WTC11 (cell line): ENCODE data around the gene CGGBP1. TPM values are rescaled to one million over a fixed set of nuclear protein-coding genes. Genes with fewer than 3 reads are reported as not detected.
A peak's percentile ranks its signal among the peaks of the same experiment; 100 is the strongest.

ENCODE experiments used
- ATAC-seq: fragments of 200-7000 bp; cut with Tn5 transposase; 2 replicates; pipeline ENCODE4 v1.10.0; 2021; ENCODE audit warnings: mild to moderate bottlenecking, moderate library complexity
- CTCF ChIA-PET: fragments of 300-600 bp; sonication (Branson Sonifier 250); formaldehyde crosslinking; loops from one replicate; lab custom pipeline; 2021; ENCODE audit warnings: antibody characterized with exemption; lab: Charles Lee
- POLR2A ChIA-PET: fragments of 350-600 bp; sonication (Branson Sonifier 250); formaldehyde crosslinking; loops from one replicate; lab custom pipeline; 2021; ENCODE audit warnings: antibody characterized with exemption; lab: Charles Lee
- DNase-seq: peaks from one replicate; pipeline ENCODE4 v3.0.0; 2021; ENCODE audit warnings: low spot score
- H3K27ac Mint-ChIP-seq: 2 replicates; pipeline ENCODE4 v1.8.0; 2021; ENCODE audit warnings: mixed read lengths
- H3K27me3 Mint-ChIP-seq: 2 replicates; pipeline ENCODE4 v1.8.0; 2021; ENCODE audit warnings: low read depth, mild to moderate bottlenecking, moderate library complexity, mixed read lengths
- H3K36me3 Mint-ChIP-seq: 2 replicates; pipeline ENCODE4 v1.8.0; 2021; ENCODE audit warnings: mixed read lengths
- H3K4me1 Mint-ChIP-seq: 2 replicates; pipeline ENCODE4 v1.8.0; 2022; ENCODE audit warnings: mixed read lengths
- H3K4me3 Mint-ChIP-seq: 2 replicates; pipeline ENCODE4 v1.8.0; 2021; ENCODE audit warnings: mild to moderate bottlenecking, moderate library complexity, mixed read lengths
- H3K9me3 Mint-ChIP-seq: 2 replicates; pipeline ENCODE4 v1.8.0; 2021; ENCODE audit warnings: mixed read lengths
- ATF3 ChIP-seq: sonication (generic); formaldehyde crosslinking; conservative IDR thresholded peaks from 2 replicates; pipeline ENCODE4 v1.8.1; 2022; ENCODE audit warnings: mild to moderate bottlenecking, missing genetic modification reagents
- ATF6 ChIP-seq: sonication (generic); formaldehyde crosslinking; IDR thresholded peaks from 2 replicates; pipeline ENCODE4 v1.8.1; 2023; ENCODE audit warnings: mild to moderate bottlenecking, missing genetic modification reagents
- FOXK1 ChIP-seq: sonication (generic); formaldehyde crosslinking; IDR thresholded peaks from 2 replicates; pipeline ENCODE4 v1.8.0; 2022; ENCODE audit warnings: mild to moderate bottlenecking, moderate library complexity, missing genetic modification reagents
- JAZF1 ChIP-seq: fragments of 250-450 bp; sonication (Bioruptor Pico); IDR thresholded peaks from 2 replicates; pipeline ENCODE4 v1.9.0; 2021; ENCODE audit warnings: moderate library complexity, mild to moderate bottlenecking, inconsistent platforms
- NR1H2 ChIP-seq: sonication (generic); formaldehyde crosslinking; IDR thresholded peaks from 2 replicates; pipeline ENCODE4 v1.9.0; 2021; ENCODE audit warnings: mild to moderate bottlenecking, moderate library complexity, missing genetic modification reagents
- RORB ChIP-seq: fragments of 250-450 bp; sonication (Bioruptor Pico); IDR thresholded peaks from 2 replicates; pipeline ENCODE4 v1.9.0; 2021; ENCODE audit warnings: mild to moderate bottlenecking
- SMAD4 ChIP-seq: sonication (generic); formaldehyde crosslinking; IDR thresholded peaks from 2 replicates; pipeline ENCODE4 v1.8.0; 2022; ENCODE audit warnings: mild to moderate bottlenecking, missing genetic modification reagents
- SOX15 ChIP-seq: fragments of 250-450 bp; sonication (Bioruptor Pico); IDR thresholded peaks from 2 replicates; pipeline ENCODE4 v1.9.0; 2021; ENCODE audit warnings: mild to moderate bottlenecking
- ZBTB21 ChIP-seq: sonication (generic); formaldehyde crosslinking; IDR thresholded peaks from 2 replicates; pipeline ENCODE4 v1.8.1; 2023; ENCODE audit warnings: mild to moderate bottlenecking, missing genetic modification reagents, borderline replicate concordance
- ZNF121 ChIP-seq: sonication (generic); formaldehyde crosslinking; IDR thresholded peaks from 2 replicates; pipeline ENCODE4 v1.8.0; 2023; ENCODE audit warnings: missing genetic modification reagents
- total RNA-seq: library from RNA; stranded (reverse); gene quantifications from 3 replicates; pipeline ENCODE4 v1.2.3, GENCODE V29; 2021
- TF ChIP-seq, protein P1 (sequence below): sonication (generic); formaldehyde crosslinking; IDR thresholded peaks from 2 replicates; pipeline ENCODE4 v1.8.0; 2023; ENCODE audit warnings: missing genetic modification reagents
- TF ChIP-seq, protein P2 (sequence below): fragments of 250-450 bp; sonication (Bioruptor Pico); IDR thresholded peaks from 2 replicates; pipeline ENCODE4 v1.9.0; 2021; ENCODE audit warnings: mild to moderate bottlenecking
- TF ChIP-seq, protein P3 (sequence below): sonication (generic); formaldehyde crosslinking; IDR thresholded peaks from 2 replicates; pipeline ENCODE4 v1.8.0; 2023; ENCODE audit warnings: mild to moderate bottlenecking, missing genetic modification reagents
- TF ChIP-seq, protein P4 (sequence below): sonication (generic); formaldehyde crosslinking; IDR thresholded peaks from 2 replicates; pipeline ENCODE4 v1.8.1; 2022; ENCODE audit warnings: low read depth, mild to moderate bottlenecking, moderate library complexity, missing genetic modification reagents, borderline replicate concordance
- TF ChIP-seq, protein P5 (sequence below): sonication (generic); formaldehyde crosslinking; IDR thresholded peaks from 2 replicates; pipeline ENCODE4 v1.8.0; 2022; ENCODE audit warnings: mild to moderate bottlenecking, missing genetic modification reagents
- TF ChIP-seq, protein P6 (sequence below): sonication (generic); formaldehyde crosslinking; IDR thresholded peaks from 2 replicates; pipeline ENCODE4 v1.8.1; 2022; ENCODE audit warnings: low read depth, missing genetic modification reagents, borderline replicate concordance
- TF ChIP-seq, protein P7 (sequence below): sonication (generic); formaldehyde crosslinking; conservative IDR thresholded peaks from 2 replicates; pipeline ENCODE4 v1.8.1; 2023; ENCODE audit warnings: mild to moderate bottlenecking, low read depth, missing genetic modification reagents, moderate library complexity

Gene CGGBP1
- total RNA-seq, 1 experiment from 2014 or later: 57.6 TPM

GRCh38 chr3:88084097-88084501 is 25.3 kb upstream of the CGGBP1 start:
- Mint-ChIP-seq H3K4me1 (peaks cover 18% of the 10 kb centered on the region), H3K36me3 (peaks cover 20% of the 10 kb centered on the region), H3K27ac (peak overlapping the region; percentile 6), H3K9me3 (peaks cover 17% of the 10 kb centered on the region), H3K4me3 (no peak overlapping the region), H3K27me3 (no peaks in the 10 kb centered on the region)
- ChIA-PET CTCF (interaction anchor here (1.2 kb wide), 1 partner anchor 29 kb away, joined by 3 read pairs; no protein-coding TSS in a partner anchor), POLR2A (no interaction called here)
- no peak for ATAC-seq
- TF ChIP-seq SMAD4 (CRISPR knock-in tag) (no peak), ATF6 (CRISPR knock-in tag) (no peak), JAZF1 (no peak), FOXK1 (no peak), ZNF121 (CRISPR knock-in tag) (no peak)
- TF ChIP-seq, protein P1, sequence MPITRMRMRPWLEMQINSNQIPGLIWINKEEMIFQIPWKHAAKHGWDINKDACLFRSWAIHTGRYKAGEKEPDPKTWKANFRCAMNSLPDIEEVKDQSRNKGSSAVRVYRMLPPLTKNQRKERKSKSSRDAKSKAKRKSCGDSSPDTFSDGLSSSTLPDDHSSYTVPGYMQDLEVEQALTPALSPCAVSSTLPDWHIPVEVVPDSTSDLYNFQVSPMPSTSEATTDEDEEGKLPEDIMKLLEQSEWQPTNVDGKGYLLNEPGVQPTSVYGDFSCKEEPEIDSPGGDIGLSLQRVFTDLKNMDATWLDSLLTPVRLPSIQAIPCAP (CRISPR knock-in tag): no peak
- TF ChIP-seq, protein P2, sequence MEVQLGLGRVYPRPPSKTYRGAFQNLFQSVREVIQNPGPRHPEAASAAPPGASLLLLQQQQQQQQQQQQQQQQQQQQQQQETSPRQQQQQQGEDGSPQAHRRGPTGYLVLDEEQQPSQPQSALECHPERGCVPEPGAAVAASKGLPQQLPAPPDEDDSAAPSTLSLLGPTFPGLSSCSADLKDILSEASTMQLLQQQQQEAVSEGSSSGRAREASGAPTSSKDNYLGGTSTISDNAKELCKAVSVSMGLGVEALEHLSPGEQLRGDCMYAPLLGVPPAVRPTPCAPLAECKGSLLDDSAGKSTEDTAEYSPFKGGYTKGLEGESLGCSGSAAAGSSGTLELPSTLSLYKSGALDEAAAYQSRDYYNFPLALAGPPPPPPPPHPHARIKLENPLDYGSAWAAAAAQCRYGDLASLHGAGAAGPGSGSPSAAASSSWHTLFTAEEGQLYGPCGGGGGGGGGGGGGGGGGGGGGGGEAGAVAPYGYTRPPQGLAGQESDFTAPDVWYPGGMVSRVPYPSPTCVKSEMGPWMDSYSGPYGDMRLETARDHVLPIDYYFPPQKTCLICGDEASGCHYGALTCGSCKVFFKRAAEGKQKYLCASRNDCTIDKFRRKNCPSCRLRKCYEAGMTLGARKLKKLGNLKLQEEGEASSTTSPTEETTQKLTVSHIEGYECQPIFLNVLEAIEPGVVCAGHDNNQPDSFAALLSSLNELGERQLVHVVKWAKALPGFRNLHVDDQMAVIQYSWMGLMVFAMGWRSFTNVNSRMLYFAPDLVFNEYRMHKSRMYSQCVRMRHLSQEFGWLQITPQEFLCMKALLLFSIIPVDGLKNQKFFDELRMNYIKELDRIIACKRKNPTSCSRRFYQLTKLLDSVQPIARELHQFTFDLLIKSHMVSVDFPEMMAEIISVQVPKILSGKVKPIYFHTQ (CRISPR knock-in tag): no peak
- TF ChIP-seq, protein P3, sequence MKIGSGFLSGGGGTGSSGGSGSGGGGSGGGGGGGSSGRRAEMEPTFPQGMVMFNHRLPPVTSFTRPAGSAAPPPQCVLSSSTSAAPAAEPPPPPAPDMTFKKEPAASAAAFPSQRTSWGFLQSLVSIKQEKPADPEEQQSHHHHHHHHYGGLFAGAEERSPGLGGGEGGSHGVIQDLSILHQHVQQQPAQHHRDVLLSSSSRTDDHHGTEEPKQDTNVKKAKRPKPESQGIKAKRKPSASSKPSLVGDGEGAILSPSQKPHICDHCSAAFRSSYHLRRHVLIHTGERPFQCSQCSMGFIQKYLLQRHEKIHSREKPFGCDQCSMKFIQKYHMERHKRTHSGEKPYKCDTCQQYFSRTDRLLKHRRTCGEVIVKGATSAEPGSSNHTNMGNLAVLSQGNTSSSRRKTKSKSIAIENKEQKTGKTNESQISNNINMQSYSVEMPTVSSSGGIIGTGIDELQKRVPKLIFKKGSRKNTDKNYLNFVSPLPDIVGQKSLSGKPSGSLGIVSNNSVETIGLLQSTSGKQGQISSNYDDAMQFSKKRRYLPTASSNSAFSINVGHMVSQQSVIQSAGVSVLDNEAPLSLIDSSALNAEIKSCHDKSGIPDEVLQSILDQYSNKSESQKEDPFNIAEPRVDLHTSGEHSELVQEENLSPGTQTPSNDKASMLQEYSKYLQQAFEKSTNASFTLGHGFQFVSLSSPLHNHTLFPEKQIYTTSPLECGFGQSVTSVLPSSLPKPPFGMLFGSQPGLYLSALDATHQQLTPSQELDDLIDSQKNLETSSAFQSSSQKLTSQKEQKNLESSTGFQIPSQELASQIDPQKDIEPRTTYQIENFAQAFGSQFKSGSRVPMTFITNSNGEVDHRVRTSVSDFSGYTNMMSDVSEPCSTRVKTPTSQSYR (CRISPR knock-in tag): no peak
- TF ChIP-seq, protein P4, sequence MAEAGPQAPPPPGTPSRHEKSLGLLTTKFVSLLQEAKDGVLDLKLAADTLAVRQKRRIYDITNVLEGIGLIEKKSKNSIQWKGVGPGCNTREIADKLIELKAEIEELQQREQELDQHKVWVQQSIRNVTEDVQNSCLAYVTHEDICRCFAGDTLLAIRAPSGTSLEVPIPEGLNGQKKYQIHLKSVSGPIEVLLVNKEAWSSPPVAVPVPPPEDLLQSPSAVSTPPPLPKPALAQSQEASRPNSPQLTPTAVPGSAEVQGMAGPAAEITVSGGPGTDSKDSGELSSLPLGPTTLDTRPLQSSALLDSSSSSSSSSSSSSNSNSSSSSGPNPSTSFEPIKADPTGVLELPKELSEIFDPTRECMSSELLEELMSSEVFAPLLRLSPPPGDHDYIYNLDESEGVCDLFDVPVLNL (CRISPR knock-in tag): no peak
- DNase-seq: no peak

GRCh38 chr3:88082854-88083253 is 24.0 kb upstream of the CGGBP1 start:
- ATAC-seq: no peak
- TF ChIP-seq NR1H2 (CRISPR knock-in tag): no peak
- TF ChIP-seq, protein P5, sequence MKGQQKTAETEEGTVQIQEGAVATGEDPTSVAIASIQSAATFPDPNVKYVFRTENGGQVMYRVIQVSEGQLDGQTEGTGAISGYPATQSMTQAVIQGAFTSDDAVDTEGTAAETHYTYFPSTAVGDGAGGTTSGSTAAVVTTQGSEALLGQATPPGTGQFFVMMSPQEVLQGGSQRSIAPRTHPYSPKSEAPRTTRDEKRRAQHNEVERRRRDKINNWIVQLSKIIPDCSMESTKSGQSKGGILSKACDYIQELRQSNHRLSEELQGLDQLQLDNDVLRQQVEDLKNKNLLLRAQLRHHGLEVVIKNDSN (CRISPR knock-in tag): no peak
- DNase-seq: no peak
- CTCF ChIA-PET: no interaction called here
- Mint-ChIP-seq H3K4me3 (no peak overlapping the region), H3K9me3 (peaks cover 17% of the 10 kb centered on the region), H3K4me1 (peaks cover 18% of the 10 kb centered on the region), H3K27ac (no peak overlapping the region), H3K27me3 (no peaks in the 10 kb centered on the region), H3K36me3 (peaks cover 18% of the 10 kb centered on the region)
- POLR2A ChIA-PET: no interaction called here

GRCh38 chr3:88078932-88079331 is 20.1 kb upstream of the CGGBP1 start:
- H3K4me1 Mint-ChIP-seq: peaks cover 13% of the 10 kb centered on the region
- peaks cover 11% of the 10 kb centered on the region for H3K36me3 Mint-ChIP-seq
- CTCF ChIA-PET: no interaction called here
- H3K9me3 Mint-ChIP-seq: peaks cover 17% of the 10 kb centered on the region
- POLR2A ChIA-PET: no interaction called here
- DNase-seq (no peak), ATAC-seq (no peak)
- no peaks in the 10 kb centered on the region for H3K27me3 Mint-ChIP-seq
- no peak overlapping the region for H3K27ac Mint-ChIP-seq
- H3K4me3 Mint-ChIP-seq: no peak overlapping the region
- no peak for TF ChIP-seq SOX15 (CRISPR knock-in tag)
- TF ChIP-seq, protein P6, sequence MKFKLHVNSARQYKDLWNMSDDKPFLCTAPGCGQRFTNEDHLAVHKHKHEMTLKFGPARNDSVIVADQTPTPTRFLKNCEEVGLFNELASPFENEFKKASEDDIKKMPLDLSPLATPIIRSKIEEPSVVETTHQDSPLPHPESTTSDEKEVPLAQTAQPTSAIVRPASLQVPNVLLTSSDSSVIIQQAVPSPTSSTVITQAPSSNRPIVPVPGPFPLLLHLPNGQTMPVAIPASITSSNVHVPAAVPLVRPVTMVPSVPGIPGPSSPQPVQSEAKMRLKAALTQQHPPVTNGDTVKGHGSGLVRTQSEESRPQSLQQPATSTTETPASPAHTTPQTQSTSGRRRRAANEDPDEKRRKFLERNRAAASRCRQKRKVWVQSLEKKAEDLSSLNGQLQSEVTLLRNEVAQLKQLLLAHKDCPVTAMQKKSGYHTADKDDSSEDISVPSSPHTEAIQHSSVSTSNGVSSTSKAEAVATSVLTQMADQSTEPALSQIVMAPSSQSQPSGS (CRISPR knock-in tag): no peak
- TF ChIP-seq ATF3 (CRISPR knock-in tag): no peak
- TF ChIP-seq, protein P7, sequence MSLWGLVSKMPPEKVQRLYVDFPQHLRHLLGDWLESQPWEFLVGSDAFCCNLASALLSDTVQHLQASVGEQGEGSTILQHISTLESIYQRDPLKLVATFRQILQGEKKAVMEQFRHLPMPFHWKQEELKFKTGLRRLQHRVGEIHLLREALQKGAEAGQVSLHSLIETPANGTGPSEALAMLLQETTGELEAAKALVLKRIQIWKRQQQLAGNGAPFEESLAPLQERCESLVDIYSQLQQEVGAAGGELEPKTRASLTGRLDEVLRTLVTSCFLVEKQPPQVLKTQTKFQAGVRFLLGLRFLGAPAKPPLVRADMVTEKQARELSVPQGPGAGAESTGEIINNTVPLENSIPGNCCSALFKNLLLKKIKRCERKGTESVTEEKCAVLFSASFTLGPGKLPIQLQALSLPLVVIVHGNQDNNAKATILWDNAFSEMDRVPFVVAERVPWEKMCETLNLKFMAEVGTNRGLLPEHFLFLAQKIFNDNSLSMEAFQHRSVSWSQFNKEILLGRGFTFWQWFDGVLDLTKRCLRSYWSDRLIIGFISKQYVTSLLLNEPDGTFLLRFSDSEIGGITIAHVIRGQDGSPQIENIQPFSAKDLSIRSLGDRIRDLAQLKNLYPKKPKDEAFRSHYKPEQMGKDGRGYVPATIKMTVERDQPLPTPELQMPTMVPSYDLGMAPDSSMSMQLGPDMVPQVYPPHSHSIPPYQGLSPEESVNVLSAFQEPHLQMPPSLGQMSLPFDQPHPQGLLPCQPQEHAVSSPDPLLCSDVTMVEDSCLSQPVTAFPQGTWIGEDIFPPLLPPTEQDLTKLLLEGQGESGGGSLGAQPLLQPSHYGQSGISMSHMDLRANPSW: no peak
- TF ChIP-seq ZBTB21 (CRISPR knock-in tag): no peak
- no peak for TF ChIP-seq RORB
